Endodermal cell (in vitro differentiated cells): ENCODE measurements around the gene LMO1. TPM values are rescaled to one million over a fixed set of nuclear protein-coding genes. Genes with fewer than 3 reads are reported as not detected.

Experiments used
- DNase-seq: peaks from one replicate; pipeline ENCODE4 v3.0.0-alpha.2; 2017
- H3K27ac ChIP-seq: 2 replicates; pipeline ENCODE4 v1.5.1; 2013; ENCODE audit warnings: mild to moderate bottlenecking, low read depth, low read length, moderate library complexity
- H3K27me3 ChIP-seq: 2 replicates; pipeline ENCODE4 v1.6.1; 2013; ENCODE audit warnings: mild to moderate bottlenecking, low read length, moderate library complexity; ENCODE audit not compliant: insufficient read depth, control insufficient read depth, poor library complexity, severe bottlenecking
- H3K36me3 ChIP-seq: 2 replicates; pipeline ENCODE4 v1.7.0; 2013; ENCODE audit warnings: mild to moderate bottlenecking, low read length, moderate library complexity; ENCODE audit not compliant: control insufficient read depth, insufficient read depth
- H3K4me1 ChIP-seq: one replicate; pipeline ENCODE4 v1.7.0; 2013; ENCODE audit warnings: low read length; ENCODE audit not compliant: control insufficient read depth, insufficient read depth
- H3K4me3 ChIP-seq: 2 replicates; pipeline ENCODE4 v1.5.1; 2013; ENCODE audit warnings: mild to moderate bottlenecking, low read length, moderate library complexity
- H3K9ac ChIP-seq: 2 replicates; pipeline ENCODE4 v1.6.1; 2013; ENCODE audit warnings: mild to moderate bottlenecking, low read length, moderate library complexity; ENCODE audit not compliant: poor library complexity, severe bottlenecking; ENCODE audit errors: extremely low read depth
- H3K9me3 ChIP-seq: 2 replicates; pipeline ENCODE4 v1.6.1; 2013; ENCODE audit warnings: mild to moderate bottlenecking, low read length, moderate library complexity; ENCODE audit not compliant: control insufficient read depth
- H3K27ac Mint-ChIP-seq: 2 replicates; pipeline ENCODE4 v1.8.0; 2020; ENCODE audit warnings: mixed read lengths
- H3K27me3 Mint-ChIP-seq: 2 replicates; pipeline ENCODE4 v1.8.0; 2021; ENCODE audit warnings: mild to moderate bottlenecking, mixed read lengths; ENCODE audit not compliant: insufficient read depth
- H3K36me3 Mint-ChIP-seq: 2 replicates; pipeline ENCODE4 v1.8.0; 2020; ENCODE audit warnings: low read depth, mixed read lengths
- H3K4me1 Mint-ChIP-seq: 2 replicates; pipeline ENCODE4 v1.8.0; 2020; ENCODE audit warnings: mixed read lengths
- H3K4me3 Mint-ChIP-seq: 2 replicates; pipeline ENCODE4 v1.8.0; 2020; ENCODE audit warnings: mild to moderate bottlenecking, moderate library complexity, mixed read lengths
- H3K9me3 Mint-ChIP-seq: 2 replicates; pipeline ENCODE4 v1.8.0; 2020; ENCODE audit warnings: mild to moderate bottlenecking, mixed read lengths
- CTCF ChIP-seq: fragments of 200-600 bp; sonication (generic); conservative IDR thresholded peaks from 2 replicates; pipeline ENCODE4 v1.5.0; 2021; ENCODE audit warnings: antibody characterized with exemption, mild to moderate bottlenecking
- WGBS, 2 experiments: methylation state at CpG; one replicate each; pipeline versions ENCODE4 v1.1.5 to v1.1.7; 2013; ENCODE audit warnings: missing lambda C conversion rate in 2 of 2, mixed read lengths in 1 of 2; ENCODE audit not compliant: insufficient coverage in 1 of 2, insufficient read length in 1 of 2; 5-methylcytosine and 5-hydroxymethylcytosine counted together
- total RNA-seq, 2 donors: library from RNA; stranded (reverse); fragmentation: NEBNext Ultra II Directional in 1 of 2; extraction: Animal tissue kit (Norgen Biotek cat#: 25700) in 1 of 2; gene quantifications; 2 replicates in 1 of 2; 3 replicates in 1 of 2; pipeline ENCODE4 v1.2.1, GENCODE V29; 2021

The LMO1 gene
- total RNA-seq, 2 donors from 2014 or later = 0.46 TPM; not detected in 1

GRCh38 chr11:8194956-8195355 lies 68.7 kb downstream of the LMO1 start:
- 94 to 95% methylated on average over 4 of the region's 4 CpGs for WGBS, 2 experiments
- Histone ChIP-seq H3K9ac (no peak overlapping the region), H3K4me3 (no peak overlapping the region), H3K27me3 (peaks cover 32% of the 10 kb centered on the region), H3K4me1 (no peaks in the 10 kb centered on the region), H3K9me3 (no peaks in the 10 kb centered on the region), H3K27ac (no peak overlapping the region), H3K36me3 (no peaks in the 10 kb centered on the region)
- Mint-ChIP-seq H3K9me3 (no peaks in the 10 kb centered on the region), H3K36me3 (no peaks in the 10 kb centered on the region), H3K27me3 (peaks cover 53% of the 10 kb centered on the region), H3K27ac (no peak overlapping the region), H3K4me3 (no peak overlapping the region), H3K4me1 (no peaks in the 10 kb centered on the region)
- no peak for DNase-seq
- no peak for TF ChIP-seq CTCF

- Mint-ChIP-seq H3K27me3 (peaks cover 35% of the 10 kb centered on the region), H3K36me3 (no peaks in the 10 kb centered on the region), H3K4me3 (no peak overlapping the region), H3K9me3 (no peaks in the 10 kb centered on the region), H3K27ac (no peak overlapping the region), H3K4me1 (no peaks in the 10 kb centered on the region)
- Histone ChIP-seq H3K4me1 (no peaks in the 10 kb centered on the region), H3K9me3 (no peaks in the 10 kb centered on the region), H3K9ac (no peak overlapping the region), H3K36me3 (no peaks in the 10 kb centered on the region), H3K27me3 (peaks cover 24% of the 10 kb centered on the region), H3K4me3 (no peak overlapping the region), H3K27ac (no peak overlapping the region)
- no peak for DNase-seq
- no peak for TF ChIP-seq CTCF
- 64 to 90% methylated on average over 3 to 5 of the region's 5 CpGs for WGBS, 2 experiments
Measured at GRCh38 chr11:8192896-8193209, 70.8 kb downstream of the LMO1 start.

- Histone ChIP-seq H3K9ac (no peak overlapping the region), H3K27ac (no peak overlapping the region), H3K36me3 (no peaks in the 10 kb centered on the region), H3K27me3 (peaks cover 18% of the 10 kb centered on the region), H3K4me1 (no peaks in the 10 kb centered on the region), H3K9me3 (no peaks in the 10 kb centered on the region), H3K4me3 (no peak overlapping the region)
- Mint-ChIP-seq H3K9me3 (no peaks in the 10 kb centered on the region), H3K4me3 (no peak overlapping the region), H3K27me3 (peaks cover 29% of the 10 kb centered on the region), H3K36me3 (no peaks in the 10 kb centered on the region), H3K27ac (no peak overlapping the region), H3K4me1 (no peaks in the 10 kb centered on the region)
- 60 to 79% methylated on average over 10 to 19 of the region's 19 CpGs for WGBS, 2 experiments
- DNase-seq = peak; percentile 94
- TF ChIP-seq CTCF = peak; percentile 94
Measured at GRCh38 chr11:8192016-8192895, 71.4 kb downstream of the LMO1 start.
